GM19035 (cell line): ENCODE results near the gene CRB3.
A peak's percentile ranks its signal among the peaks of the same experiment; 100 is the strongest.

ENCODE experiments used
- ATAC-seq: cut with Tn5 transposase; IDR thresholded peaks from one replicate; pipeline ENCODE4 v1.9.1; 2021; ENCODE audit not compliant: unreplicated experiment

The CRB3 gene

DNA sequence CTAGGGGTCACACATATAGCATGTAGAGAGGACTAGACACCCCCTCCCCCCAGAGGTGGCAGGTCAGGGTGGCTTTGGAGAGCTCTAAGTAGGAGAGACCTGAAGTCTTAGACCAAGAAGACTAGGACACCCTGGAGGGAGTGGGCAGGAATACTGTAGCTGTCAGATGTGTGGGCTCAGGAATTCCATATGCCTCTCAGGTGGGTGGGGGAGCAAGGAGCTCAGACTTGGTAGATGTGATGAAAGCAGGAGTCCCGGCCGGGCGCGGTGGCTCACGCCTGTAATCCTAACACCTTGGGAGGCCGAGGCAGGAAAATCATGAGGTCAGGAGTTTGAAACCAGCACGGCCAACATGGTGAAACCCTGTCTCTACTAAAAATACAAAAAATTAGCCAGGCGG lies 1.6 kb downstream of the CRB3 start:
- no peak for ATAC-seq

DNA sequence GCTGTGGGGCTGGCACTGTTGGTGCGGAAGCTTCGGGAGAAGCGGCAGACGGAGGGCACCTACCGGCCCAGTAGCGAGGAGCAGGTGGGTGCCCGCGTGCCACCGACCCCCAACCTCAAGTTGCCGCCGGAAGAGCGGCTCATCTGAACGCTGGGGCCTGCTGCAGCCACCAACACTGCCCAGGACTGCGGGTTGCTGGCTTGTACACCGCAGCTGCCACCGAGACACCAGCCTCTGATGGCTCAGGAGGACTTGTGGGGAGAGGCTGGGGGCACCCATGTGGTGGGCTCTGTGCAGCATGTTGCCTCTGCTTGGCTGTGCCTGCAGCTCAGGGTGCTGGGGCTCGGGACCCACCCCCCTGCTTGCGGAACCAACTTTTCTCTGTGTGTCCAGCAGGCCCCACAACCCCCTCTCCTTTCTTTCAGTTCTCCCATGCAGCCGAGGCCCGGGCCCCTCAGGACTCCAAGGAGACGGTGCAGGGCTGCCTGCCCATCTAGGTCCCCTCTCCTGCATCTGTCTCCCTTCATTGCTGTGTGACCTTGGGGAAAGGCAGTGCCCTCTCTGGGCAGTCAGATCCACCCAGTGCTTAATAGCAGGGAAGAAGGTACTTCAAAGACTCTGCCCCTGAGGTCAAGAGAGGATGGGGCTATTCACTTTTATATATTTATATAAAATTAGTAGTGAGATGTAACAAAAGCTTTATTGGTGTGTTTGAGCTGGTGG lies 2.6 kb downstream of the CRB3 start:
- no peak for ATAC-seq

DNA sequence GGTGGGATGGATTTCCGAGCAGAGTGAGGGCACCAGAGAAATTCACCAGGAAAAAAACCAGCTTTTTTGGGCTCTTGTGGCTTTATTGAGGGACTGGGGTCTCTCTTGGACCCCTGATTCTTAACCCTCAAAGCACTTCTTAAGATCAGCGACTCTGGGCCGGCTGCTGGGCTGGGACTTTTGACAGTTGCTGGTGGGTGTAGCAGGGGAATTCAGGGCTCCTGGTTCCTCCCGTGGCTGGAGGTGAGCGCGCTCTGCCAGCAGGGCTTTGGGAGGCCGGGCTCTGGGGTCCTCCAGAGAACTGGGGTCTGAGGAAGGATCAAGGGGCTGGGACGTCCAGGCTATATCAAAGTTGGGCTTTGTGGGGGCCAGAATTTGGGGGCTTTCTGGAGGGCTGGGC lies 3.3 kb downstream of the CRB3 start:
- no peak for ATAC-seq

DNA sequence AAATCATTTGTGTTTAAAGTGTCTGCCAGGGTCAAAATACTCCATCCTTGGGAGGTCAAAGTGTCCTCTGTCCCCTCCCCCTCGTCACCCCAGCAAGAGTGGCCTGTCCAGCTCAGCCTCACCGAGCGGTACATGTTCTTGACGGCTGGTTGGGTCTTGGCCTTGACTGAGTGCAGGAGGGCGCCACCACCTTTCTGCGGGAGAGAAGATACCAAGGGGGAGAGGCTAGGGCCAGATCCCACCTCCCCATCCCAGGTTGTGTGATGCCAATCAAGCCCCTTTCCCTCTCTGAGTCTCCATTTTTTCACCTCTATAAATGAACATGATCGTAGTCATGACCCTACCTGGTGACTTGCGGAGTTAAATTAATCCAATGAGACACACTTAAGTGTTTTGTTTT lies 6.1 kb downstream of the CRB3 start:
- ATAC-seq, result no peak

DNA sequence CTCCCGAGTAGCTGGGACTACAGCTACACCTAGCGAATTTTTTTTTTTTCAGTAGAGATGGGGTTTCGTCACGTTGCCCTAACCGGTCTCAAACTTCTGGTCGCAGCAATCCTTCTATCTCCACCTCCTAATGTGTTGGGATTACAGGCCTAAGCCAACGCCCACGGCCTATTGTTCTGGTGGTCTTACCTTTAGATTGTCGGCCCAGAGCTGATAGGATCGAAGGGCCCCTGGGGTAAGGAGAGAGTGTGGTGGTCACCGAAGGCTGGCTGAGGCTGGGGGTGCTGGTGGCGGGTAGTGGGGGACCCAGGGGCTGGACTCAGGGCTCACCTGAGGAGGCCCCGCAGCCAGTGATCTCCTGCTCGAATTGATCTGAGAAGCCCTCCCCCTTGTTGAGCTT lies 7.0 kb downstream of the CRB3 start:
- ATAC-seq, result no peak

DNA sequence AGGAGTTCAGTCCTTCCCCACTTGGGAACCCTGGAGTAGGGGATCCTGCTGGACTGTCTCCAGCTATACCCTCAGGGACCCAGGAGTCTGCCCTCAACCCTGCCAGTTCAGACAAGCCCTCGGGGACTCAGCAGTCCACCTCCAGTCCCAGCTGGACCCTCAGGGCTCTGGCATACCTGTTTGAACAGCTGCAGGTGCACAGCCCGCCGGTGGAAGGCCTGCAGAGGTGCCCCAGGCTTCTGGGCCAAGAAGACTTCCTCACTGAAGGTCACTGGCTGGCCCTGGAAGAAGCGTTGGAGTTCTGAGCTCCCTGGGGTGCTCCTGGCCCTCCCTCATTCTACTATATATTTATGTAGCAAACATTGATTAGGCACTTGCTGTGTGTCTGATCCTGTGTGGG lies 8.6 kb downstream of the CRB3 start:
- ATAC-seq, result no peak

DNA sequence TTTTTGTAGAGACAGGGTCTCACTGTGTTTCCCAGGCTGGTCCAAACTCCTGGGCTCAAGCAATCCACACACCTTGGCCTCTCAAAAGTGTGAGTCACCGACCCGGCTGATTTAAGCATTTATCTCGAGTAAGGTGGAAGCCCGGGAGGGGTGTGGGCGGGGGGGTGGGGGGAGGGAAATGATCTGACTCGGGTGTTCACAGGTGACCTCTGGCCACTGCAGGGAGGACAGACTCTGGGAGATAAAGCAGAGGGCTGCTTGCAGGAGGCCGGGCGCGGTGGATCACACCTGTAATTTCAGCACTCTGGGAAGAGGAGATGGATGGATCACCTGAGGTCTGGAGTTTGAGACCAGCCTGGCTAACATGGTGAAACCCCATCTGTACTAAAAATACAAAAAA lies 9.6 kb downstream of the CRB3 start:
- ATAC-seq, result no peak

DNA sequence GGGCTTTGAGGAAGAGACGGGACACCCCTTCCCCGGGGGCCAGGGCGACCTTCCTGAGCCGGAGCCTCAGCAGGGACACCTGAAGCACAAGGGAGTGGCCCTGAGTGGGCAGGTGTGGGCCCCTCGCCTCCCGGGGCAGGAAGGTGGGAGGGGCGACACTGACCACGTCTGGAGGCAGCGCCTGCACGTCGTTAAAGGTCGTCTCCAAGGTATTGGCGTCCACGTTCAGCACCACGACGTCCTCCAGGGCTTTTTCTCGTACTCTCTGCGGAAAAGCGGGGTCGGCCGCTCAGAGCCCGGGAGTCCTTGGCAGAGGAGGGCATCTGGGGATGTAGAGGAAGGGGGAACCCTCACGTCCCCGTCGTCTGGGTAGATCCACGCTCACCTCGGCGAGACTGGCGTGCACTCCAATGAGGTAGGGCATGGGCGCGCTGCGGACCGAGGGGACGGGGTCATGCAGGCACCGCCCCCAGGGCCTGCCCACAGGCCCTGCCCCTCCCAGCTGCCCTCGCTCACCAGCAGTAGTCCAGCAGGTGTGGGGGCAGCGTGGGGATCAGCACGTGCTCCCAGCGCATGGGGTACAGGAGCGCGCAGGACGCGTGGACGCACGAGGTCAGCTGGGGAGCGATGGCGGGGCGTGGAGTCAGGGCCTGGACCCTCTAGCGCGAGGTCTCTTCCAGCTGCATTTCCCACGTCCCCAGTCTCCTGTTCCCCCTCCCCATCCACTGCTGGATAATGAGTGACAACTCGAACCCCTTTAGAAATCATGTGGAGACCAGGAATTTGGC lies 11.4 kb downstream of the CRB3 start:
- no peak for ATAC-seq

DNA sequence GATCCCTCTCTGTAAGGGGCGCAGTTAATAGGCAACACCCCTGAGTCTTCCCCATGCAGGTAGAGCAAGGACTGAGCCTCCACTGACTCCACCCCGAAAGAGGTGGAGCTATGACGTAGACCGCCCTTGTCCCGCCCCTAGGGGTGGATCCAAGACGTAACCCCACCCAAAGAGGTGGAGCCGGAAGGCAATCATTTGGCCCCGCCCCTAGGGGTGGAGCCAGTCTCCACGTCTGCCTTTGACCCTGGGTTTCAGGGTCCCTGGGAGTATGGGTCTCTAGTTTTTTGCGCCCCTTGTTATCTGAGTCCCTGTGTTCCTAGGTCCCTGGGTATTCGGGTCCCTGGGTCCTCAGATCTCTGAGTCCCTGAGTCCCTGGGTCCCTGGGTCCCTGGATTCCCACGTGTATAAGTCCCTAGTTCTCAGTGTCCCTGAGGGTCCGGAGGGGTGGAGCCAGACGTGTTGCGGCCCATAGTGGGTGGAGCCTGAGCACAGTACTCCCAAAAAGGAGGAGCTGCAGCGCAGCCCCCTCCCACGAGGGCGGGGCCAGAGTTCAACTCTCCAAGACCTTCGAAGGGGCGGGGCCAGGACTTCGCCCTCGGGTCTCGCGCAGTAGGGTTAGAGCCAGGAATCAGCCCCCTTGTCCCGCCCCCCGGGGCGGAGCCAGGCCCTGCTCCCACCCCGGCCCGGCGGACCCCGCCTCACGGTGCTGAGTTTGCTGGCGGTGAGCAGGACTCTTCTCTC lies 12.3 kb downstream of the CRB3 start:
- ATAC-seq, result no peak

DNA sequence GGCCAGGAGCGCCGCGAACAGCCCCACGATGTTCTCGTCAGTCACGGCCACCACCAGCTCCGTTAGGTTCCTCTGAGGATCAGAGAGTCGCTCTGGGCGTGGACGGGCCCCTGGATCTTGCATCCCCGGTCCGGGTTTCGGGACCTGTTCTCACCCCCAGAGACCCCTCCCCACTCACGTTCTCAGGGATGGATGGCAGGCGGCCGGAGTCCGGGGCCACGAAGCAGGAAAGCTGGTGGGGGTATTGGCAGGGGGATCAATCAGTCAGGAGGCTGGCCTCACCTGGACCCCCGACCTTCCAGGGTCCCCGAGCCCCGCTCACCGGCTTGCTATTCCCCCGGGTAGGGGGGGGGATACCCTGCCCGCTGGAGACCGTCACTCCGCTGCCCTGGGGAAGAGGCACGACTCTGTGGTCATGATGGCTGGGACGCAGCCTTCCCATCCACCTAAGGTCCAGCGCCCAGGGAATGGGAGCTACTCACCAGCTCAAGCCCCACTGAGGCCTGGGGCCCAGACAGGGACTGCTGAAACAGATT lies 12.9 kb downstream of the CRB3 start:
- ATAC-seq, result no peak

DNA sequence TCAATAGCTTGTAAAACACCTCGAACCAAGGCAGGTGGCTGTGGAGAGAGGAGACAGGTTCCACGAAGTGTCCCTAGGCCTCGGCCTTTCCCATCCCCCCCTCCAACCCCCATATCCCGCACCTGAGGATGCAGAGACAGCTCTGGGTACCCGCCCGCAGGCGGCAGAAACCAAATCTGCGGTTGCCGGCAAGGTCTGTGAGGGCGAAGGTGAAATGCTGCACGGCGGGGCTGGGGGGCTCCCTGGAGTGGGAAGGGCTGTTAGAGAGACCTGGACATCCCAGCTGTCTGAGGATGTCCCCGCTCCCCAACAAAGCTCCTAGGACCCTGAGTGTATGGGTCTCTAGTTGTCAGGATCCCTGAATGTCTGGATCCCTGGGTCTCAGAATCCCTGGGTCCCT lies 14.7 kb downstream of the CRB3 start:
- ATAC-seq, result no peak

DNA sequence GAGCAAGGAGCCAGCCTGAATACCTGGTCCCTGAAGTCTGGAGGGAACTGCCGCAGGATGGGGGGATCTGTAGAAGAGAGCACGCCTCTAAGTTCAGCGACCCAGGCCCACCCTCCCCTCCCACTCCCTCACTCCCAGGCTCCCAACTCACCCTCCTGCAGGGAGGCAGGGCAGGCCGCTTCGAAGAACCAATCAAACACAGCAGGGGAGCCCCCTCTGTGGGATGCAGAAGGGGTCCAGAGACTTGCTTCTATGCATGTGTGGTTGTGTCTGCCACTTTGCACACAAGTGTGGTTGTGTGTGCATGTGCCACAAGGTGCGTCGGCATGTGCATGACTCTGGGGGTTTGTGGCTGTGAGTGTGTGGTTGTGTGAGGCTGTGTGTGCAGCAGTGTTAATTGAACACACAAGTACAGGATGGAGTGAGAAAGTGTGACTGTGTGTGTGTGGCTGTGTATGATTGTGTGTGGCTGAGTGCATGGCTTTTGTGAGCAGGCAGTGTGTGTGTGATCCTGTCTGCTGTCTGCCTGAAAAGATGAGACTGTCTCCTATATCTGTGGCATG lies 15.8 kb downstream of the CRB3 start:
- no peak for ATAC-seq

DNA sequence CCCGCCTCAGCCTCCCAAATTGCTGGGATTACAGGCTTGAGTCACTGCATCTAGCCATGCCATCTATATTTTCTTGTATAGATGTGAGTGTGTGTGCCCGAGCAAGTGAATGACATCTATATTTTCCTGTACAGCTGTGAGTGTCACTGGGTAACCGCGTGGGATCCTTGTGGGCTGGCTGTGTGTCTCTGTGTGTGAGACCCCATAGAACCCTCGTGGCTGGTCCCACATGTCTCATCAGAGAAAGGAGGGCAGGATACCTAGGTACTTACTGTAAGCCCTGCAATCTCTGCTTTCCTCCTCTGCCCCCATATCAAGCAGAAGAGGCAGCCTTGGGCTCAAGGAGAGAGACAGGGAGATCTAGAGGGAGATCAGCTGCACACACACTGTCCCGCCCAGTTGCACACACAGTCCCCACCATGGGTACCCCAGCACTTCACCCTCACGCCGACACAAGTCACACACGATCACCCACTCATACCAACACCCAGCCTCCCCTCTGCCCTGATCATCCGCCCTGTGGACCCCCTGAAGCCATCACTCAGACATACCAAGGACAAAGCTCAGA lies 16.9 kb downstream of the CRB3 start:
- peak; percentile 24 for ATAC-seq

DNA sequence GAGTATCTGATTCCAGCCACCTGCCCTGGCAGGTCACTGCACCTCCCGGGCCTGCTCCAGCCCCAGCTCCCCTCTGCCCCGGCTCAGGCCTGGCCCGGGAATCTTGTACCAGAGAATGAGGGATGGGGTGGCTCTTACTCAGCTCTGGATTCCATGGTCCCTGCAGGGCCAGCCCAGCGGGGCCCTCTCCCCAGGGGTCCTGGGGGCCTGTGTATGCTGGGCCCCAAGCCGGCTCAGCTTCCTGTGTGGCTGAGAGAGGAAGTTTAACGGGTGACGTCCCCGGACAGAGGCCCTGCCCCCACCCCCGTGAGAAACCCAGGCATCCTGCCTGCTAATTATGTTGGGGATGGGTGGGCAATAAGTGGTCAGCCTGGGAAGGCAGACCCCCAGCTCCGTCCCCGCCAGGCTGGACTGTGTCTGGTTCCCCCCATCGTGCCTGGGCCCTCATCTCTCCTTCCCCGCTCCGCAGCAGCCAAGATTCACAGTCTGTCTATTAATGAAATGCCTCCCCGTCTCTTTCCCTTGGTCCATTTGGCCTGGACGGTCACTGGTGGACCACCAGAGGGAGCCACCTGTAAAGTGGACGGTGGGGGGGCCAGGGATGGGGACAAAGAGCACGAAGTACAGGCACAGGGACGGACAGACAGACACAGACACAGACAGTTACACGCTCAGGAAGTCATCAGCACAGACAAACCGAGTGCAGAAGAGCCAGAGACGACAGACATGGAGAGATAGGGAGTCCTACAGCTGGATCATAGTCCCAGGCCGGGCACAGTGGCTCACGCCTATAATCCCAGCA lies 17.7 kb downstream of the CRB3 start, which contains the start of gene DENND1C:
TSS of gene DENND1C (minus strand) at position 247 of the 802 bp plus-strand sequence. CDS start at position 155, 92 bp downstream.
- ATAC-seq, result peak; percentile 67

DNA sequence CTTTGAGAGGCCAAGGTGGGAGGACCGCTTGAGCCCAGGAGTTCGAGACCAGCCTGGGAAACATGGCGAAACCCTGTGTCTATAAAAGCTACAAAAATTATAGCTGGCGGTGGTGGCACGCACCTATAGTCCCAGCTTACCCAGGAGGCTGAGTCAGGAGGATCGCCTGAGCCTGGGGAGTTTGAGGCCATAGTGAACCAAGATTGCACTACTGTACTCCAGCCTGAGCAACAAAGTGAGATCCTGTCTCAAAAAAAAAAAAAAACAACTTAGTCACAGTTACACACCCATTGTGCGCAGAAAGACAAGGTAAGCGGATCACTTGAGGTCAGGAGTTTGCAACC lies 18.2 kb downstream of the CRB3 start:
- ATAC-seq, result no peak

DNA sequence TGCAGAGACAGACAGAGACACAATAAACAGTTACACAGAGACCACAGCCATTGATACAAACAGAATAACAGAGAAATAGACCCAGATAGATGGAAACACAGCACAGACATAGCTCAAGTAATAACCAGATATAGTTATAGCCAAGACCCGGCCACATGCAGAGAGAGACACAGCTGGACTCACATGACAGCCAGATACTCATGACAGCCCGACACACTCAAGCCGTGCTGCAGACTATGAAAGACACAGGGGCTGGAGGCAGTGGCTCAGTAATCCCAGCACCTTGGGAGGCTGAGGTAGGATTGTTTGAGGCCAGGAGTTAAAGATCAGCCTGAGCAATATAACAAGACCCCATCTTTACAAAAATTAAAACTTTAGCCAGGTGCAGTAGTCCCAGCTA lies 19.2 kb downstream of the CRB3 start:
- ATAC-seq, result no peak

DNA sequence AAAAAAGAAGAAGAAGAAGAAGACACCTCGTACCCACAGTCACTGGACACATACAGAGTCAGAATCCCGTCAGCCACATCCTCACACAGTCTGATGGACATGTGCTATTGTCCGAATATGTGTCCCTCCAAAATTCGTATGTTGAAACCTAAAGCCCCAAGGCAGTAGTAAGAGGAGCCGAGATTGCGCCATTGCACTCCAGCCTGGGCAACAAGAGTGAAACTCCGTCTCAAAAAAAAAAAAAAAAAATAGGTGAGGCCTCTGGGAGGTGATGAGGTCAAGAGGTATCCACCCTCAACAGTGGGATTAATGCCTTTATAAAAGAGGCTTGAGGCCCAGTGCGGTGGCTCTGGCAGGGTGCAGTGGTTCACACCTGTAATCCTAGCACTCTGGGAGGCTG lies 20.2 kb downstream of the CRB3 start:
- ATAC-seq, result no peak

DNA sequence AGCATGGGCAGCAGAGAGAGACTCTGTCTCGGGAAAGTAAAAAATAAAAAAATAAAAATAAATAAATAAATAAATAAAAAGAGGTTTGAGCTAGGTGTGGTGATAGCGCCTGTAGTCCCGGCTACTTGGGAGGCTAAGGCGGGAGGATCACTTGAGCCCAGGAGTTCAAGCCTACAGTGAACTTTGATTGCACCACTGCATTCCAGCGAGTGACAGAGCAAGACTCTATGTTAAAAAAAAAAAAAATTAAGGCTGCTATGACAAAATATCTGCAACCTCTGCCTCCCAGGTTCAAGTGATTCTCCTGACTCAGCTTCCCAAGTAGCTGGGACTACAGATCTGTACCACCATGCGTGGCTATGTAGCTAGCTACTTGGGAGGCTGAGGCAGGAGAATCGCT lies 20.8 kb downstream of the CRB3 start:
- no peak for ATAC-seq

DNA sequence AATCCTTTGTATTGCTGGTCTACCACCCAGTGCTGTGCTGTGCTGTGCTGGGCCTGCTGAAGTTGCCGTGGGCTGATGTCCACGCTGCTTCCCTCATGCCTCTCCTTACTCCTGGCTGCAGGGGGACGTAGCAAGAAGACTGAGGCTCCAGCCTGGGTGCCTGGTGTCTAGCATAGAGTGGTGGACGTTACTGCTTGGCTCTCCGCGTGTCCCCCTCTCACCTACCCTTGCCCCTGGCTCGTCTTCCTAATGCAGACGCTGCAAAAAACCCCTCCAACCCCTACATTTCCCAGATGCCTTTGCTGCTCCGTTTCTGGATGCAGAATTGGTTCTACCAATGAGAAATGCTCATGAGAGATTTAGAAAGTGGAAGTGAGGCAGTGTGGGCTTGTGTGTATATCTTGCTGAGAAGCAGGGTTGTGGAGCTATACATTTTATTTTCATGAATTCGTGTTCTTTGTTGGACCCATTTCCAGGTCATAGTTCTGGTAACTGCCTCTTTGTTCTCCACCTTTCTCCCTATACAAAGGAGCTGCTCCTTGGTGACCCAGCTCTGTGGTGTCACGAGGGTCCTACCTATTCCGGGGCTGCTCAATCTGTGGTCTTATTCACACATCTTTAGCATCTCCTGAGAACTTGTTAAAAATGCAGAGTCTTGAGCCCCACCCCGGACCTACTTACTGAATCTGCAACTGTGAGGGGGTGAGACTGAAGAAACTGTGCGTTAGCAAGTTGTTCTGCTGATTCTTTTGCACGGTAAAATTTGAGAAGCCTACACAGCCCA lies 25.4 kb downstream of the CRB3 start:
- ATAC-seq, result peak; percentile 72
